Femur (tissue), 1 donor: ENCODE measurements around the gene SGMS2.

Experiments
- DNase-seq: peaks from one replicate; pipeline ENCODE4 v3.0.0-alpha.2; 2017

The SGMS2 gene

GRCh38 chr4:107831140-107831539 lies 6.4 kb downstream of the SGMS2 start:
- DNase-seq, result no peak

- DNase-seq, result no peak
These were observed 7.6 kb downstream of the SGMS2 start for GRCh38 chr4:107832275-107832807.

- DNase-seq, result no peak
These were observed 9.6 kb downstream of the SGMS2 start for GRCh38 chr4:107834241-107834794.

- no peak for DNase-seq
These were observed 10.7 kb downstream of the SGMS2 start for GRCh38 chr4:107835406-107835805.

GRCh38 chr4:107837317-107837716 lies 12.6 kb downstream of the SGMS2 start:
- DNase-seq, result no peak

GRCh38 chr4:107837776-107838618 lies 13.3 kb downstream of the SGMS2 start:
- DNase-seq, result no peak

GRCh38 chr4:107838861-107839565 lies 14.3 kb downstream of the SGMS2 start:
- no peak for DNase-seq

- no peak for DNase-seq
These were observed 18.7 kb downstream of the SGMS2 start for GRCh38 chr4:107843391-107843790.

- no peak for DNase-seq
These were observed 20.9 kb downstream of the SGMS2 start for GRCh38 chr4:107845681-107846080.

- no peak for DNase-seq
These were observed 25.7 kb downstream of the SGMS2 start for GRCh38 chr4:107850438-107850837.

- no peak for DNase-seq
These were observed 29.0 kb downstream of the SGMS2 start for GRCh38 chr4:107853444-107854355.

GRCh38 chr4:107854356-107855022 lies 29.8 kb downstream of the SGMS2 start:
- peak; percentile 48 for DNase-seq

- DNase-seq, result no peak
These were observed 31.0 kb downstream of the SGMS2 start for GRCh38 chr4:107855723-107856122.

- no peak for DNase-seq
These were observed 32.2 kb downstream of the SGMS2 start for GRCh38 chr4:107856901-107857300.

GRCh38 chr4:107857741-107858140 lies 33.0 kb downstream of the SGMS2 start:
- no peak for DNase-seq

- no peak for DNase-seq
These were observed 33.5 kb downstream of the SGMS2 start for GRCh38 chr4:107858158-107858742.

- DNase-seq, result no peak
These were observed 37.9 kb downstream of the SGMS2 start for GRCh38 chr4:107862658-107863057.

- no peak for DNase-seq
These were observed 38.7 kb downstream of the SGMS2 start for GRCh38 chr4:107863416-107863815.

GRCh38 chr4:107863850-107864371 lies 39.2 kb downstream of the SGMS2 start:
- no peak for DNase-seq

- DNase-seq, result no peak
These were observed 42.0 kb downstream of the SGMS2 start for GRCh38 chr4:107866726-107867125.

- no peak for DNase-seq
These were observed 45.5 kb downstream of the SGMS2 start for GRCh38 chr4:107870236-107870635.
